T-cell (primary cell): ENCODE data around the gene CARD8. TPM values are rescaled to one million over a fixed set of nuclear protein-coding genes. Genes with fewer than 3 reads are reported as not detected.

ENCODE experiments used
- total RNA-seq, 35 experiments: library from RNA in 6 of 35; stranded (reverse) in 6 of 35; fragments of 120-200 nt in 1 of 35; gene quantifications; one replicate each; pipeline versions ENCODE4 v1.2.1 to v1.2.4 and lab custom pipeline; 2013 to 2026

CARD8 gene
- total RNA-seq, 5 donors from 2014 or later (not counting 1 experiment from before 2014, with no cell fraction given): 146 to 224 (median 191) TPM

Other genes starting within 250 kb of the CARD8 start
- gene CABP5, start 211.8 kb downstream of the CARD8 start, total RNA-seq: not detected
- 1 to 10 TPM; 1.3 to 9.5 (median 3.4) TPM for gene PLA2G4C, start 145.1 kb downstream of the CARD8 start, total RNA-seq
- 100 to 1,000 TPM in 3 of 5 donors, 10 to 100 TPM in 2; 58.7 to 127 (median 112) TPM for gene LIG1, start 85.6 kb downstream of the CARD8 start, total RNA-seq
- gene ZSWIM9, start 85.2 kb downstream of the CARD8 start, total RNA-seq: 10 to 100 TPM in 3 of 5 donors, 1 to 10 TPM in 2; 5.4 to 14.7 (median 11.6) TPM
- gene ZNF114, start 14.2 kb upstream of the CARD8 start, total RNA-seq: under 1 TPM in 2 of 5 donors, not detected in 3; 0.20 to 0.41 TPM
- 100 to 1,000 TPM; 180 to 373 (median 361) TPM for gene EMP3, start 69.6 kb upstream of the CARD8 start, total RNA-seq
- 10 to 100 TPM; 14.5 to 33.5 (median 29.0) TPM for gene TMEM143, start 108.0 kb upstream of the CARD8 start, total RNA-seq
- gene SYNGR4, start 108.5 kb upstream of the CARD8 start, total RNA-seq: not detected
- 10 to 100 TPM; 40.9 to 55.9 (median 47.5) TPM for gene KDELR1, start 135.6 kb upstream of the CARD8 start, total RNA-seq
- under 1 TPM in 4 of 5 donors, not detected in 1; 0.13 to 0.23 (median 0.16) TPM for gene GRIN2D, start 137.8 kb upstream of the CARD8 start, total RNA-seq
- gene GRWD1, start 190.1 kb upstream of the CARD8 start, total RNA-seq: 10 to 100 TPM; 29.7 to 55.2 (median 42.6) TPM
- 1 to 10 TPM; 2.6 to 3.5 (median 3.2) TPM for gene KCNJ14, start 199.7 kb upstream of the CARD8 start, total RNA-seq
- gene CYTH2, start 213.5 kb upstream of the CARD8 start, total RNA-seq: 10 to 100 TPM; 37.8 to 81.5 (median 70.6) TPM